GM08714 (cell line): Measurements from ENCODE around the gene NFIC.

ENCODE experiments used
- H3K4me3 ChIP-seq: fragments of 200-500 bp; sonication (Bioruptor generic); 2 replicates; pipeline ENCODE4 v1.5.1; 2014; ENCODE audit warnings: mild to moderate bottlenecking, low read length, inconsistent platforms
- ZNF274 ChIP-seq: IDR thresholded peaks from 2 replicates; pipeline ENCODE4 v1.6.1; 2012; ENCODE audit warnings: mild to moderate bottlenecking, low read depth, low read length

The NFIC gene

GRCh38 chr19:3454656-3455392 is 88.4 kb downstream of the NFIC start:
- no peak for TF ChIP-seq ZNF274
- no peak overlapping the region for H3K4me3 ChIP-seq

DNA sequence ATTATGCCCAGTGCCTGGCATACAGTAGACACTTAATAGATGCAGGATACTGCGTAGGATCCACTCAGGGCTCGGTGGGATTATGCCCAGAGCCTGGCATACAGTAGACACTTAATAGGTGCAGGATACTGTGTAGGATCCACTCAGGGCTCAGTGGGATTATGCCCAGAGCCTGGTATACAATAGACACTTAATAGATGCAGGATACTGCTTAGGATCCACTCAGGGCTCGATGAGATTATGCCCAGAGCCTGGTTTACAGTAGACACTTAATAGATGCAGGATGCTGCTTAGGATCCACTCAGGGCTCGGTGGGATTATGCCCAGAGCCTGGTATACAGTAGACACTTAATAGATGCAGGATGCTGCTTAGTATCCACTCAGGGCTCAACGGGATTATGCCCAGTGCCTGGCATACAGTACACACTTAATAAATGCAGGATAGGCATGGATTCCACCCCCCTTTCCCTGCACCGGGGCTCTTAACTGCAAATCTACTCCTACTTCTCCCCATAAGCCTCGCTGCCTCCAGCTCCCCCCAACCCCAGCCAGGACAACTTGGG is 89.1 kb downstream of the NFIC start:
- no peak for TF ChIP-seq ZNF274

DNA sequence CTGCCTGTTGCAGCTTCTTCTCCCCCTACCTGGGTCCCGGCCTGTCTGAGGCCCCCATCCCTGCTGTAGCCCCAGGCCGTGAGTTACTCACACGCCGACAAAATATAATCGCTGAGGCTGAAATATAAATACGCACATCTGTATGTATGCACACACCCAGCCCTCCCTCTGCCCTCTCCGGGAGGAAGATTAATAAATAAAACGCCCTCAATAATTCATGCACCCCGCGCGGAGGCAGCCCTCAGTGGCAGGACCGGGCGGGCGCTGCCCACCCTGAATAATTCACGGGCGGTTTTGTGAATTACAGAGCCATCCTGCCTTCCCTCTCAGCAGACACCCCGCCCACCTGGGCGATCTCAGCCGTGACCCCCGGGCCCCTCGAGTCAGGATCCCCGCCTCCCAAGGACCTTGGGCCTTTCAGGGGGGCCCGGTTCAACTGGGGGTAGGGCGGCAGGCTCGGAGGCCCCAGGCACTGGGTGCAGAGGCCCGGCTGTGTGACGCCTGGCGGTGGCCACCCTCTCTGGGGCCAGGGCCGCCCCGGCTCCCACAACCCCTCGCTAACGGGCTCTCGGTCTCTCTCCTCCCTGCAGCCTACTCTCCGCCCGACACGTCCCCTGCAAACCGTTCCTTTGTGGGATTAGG is 89.7 kb downstream of the NFIC start:
- H3K4me3 ChIP-seq: no peak overlapping the region
- TF ChIP-seq ZNF274: no peak

More for the DNA sequence above, 89.1 kb downstream of the NFIC start:
- H3K4me3 ChIP-seq: no peak overlapping the region

GRCh38 chr19:3456925-3457527 is 90.6 kb downstream of the NFIC start:
- H3K4me3 ChIP-seq: no peak overlapping the region

DNA sequence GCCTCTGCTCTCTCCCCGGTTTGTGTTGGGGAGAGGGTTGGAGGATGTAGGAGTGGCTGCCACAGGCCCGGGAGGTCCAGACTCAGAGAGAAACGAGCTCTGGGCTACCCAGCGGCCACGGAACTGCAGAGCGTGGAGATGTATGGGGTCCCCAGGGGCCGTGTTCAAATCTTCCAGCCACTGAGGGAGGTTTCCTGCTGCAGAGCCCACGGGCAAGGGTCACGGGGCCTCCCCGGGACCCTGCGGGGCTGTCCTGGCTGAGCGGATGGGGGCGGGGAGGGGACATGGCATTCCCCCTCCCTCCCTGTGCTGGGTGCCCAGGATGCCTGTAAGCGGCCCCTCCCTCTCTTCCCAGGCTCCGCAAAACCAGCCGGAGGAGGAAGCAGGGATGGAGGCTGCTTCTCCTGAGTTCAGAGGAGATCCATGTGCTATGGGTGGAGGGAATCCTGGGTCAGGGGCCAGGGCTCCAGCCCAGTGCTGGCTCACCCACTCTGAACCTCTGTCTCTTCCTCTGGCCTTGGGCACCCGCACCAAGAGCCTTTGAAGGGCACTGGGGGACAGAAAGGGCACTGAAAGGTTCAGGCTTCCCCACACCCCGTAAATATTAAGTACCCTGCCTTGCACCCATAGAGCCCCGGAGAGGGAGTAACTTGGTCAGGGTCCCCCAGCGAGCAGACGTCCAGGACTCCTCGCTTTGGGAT is 91.3 kb downstream of the NFIC start:
- no peak overlapping the region for H3K4me3 ChIP-seq
- no peak for TF ChIP-seq ZNF274

More at GRCh38 chr19:3456925-3457527, 90.6 kb downstream of the NFIC start:
- no peak for TF ChIP-seq ZNF274

DNA sequence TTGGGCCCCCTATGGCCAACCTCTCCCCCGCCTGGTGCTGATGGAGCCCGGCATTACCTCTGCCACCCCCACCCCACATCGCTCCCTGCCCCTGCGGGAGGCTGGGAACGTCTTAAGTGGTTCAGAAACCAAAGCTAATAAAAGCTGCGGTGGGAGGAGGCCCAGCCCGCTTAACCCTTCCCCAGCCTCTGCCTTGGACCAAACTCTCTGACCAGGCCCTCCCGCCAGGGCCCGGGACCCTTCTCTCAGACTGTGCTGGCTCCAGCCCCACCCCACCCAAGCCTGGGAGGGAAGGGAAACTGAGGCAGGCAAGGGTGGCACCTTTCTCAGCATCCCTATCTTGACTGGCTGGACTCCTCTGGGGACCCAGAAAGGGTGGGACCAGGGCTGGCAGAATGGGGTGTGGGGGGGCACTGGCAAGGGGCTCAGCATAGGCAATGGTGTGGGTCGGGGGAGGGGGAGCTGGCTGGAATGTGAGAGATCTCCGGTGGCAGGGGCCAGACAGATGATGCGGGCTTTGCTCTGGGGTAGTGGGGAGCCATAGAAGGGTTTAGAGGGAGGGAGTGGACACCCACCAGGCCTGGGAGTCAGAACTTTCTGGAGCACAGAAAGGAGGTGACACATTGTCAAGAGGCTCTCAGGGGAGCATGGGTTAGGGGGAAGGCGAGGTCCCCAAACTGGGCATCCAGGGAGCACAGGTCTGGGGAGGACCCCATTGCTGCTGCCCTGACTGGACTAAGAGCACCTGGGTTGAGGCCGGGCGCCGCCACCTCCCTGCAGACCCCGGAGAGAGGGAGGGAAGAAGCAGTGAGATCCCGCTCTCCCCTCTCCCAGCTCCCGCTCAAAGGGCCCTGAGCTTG is 92.1 kb downstream of the NFIC start:
- H3K4me3 ChIP-seq: no peak overlapping the region

GRCh38 chr19:3459089-3459881 is 92.9 kb downstream of the NFIC start:
- no peak overlapping the region for H3K4me3 ChIP-seq
- TF ChIP-seq ZNF274: no peak

More for the DNA sequence above, 92.1 kb downstream of the NFIC start:
- TF ChIP-seq ZNF274: no peak

DNA sequence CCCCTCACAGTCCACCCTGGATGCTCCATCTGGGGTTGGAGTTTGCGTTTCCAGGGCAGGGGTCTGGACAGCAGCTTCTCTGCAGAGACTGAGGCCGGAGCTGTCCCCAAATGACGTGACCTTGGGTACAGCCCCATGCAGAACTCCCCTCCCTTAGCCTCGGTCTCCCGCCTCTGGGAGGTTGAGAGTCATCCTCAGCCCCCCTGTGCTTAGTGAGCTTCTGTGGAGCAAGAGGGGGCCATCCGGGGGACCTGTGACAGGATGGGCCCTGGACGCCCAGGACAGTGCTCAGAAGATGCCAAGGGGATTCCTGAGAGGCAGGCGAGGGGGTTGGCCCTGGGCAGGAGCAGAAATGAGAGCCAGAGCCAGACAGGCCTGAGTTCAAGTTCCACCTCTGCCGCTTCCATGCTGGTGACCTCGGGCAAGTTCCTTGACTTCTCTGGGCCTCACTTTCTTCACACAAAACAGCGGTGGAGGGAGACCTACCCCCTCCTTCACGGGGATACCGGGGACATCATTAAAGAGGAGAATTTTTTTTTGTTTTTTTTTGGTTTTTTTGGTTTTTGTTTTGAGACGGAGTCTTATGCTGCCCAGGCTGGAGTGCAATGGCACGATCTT is 93.7 kb downstream of the NFIC start:
- no peak overlapping the region for H3K4me3 ChIP-seq
- TF ChIP-seq ZNF274: no peak

GRCh38 chr19:3462991-3463713 is 96.8 kb downstream of the NFIC start:
- no peak for TF ChIP-seq ZNF274
- H3K4me3 ChIP-seq: no peak overlapping the region

GRCh38 chr19:3463714-3464586 is 97.6 kb downstream of the NFIC start:
- no peak overlapping the region for H3K4me3 ChIP-seq
- TF ChIP-seq ZNF274: no peak
